ENCODE results near the gene TBC1D3B. TPM values are rescaled to one million over a fixed set of nuclear protein-coding genes. Genes with fewer than 3 reads are reported as not detected.
"Not testable (repeated sequence)": the region's sequence is repeated elsewhere in the genome, so short reads cannot be mapped to it uniquely, and the experiment has no call there.

Gene TBC1D3B
- total RNA-seq, 1 experiment from 2014 or later, result 11.3 TPM

DNA sequence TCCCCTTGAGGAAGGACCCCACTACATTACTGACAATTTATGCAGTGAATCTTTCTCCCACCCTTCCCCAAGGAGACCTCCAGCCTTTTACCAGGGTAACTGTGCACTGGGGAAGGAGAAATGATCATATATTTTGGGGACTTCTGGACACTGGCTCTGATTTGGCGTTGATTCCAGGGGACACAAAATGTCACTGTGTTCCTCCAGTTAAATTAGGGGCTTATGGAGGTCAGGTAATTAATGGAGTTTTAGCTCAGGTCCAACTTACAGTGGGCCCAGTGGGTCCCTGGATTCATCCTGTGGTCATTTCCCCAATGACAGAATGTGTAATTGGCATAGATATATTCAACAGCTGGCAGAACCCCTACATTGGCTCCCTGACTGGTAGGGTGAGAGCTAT, 43.1 kb upstream of the TBC1D3B start:
- H2AFZ ChIP-seq (ENCODE audit: low read depth, low read length, poor library complexity, severe bottlenecking); POLR2A ChIA-PET; intact Hi-C loops (cut with micrococcal nuclease); RAD21 ChIA-PET (ENCODE audit: low non-redundant PET in 1 of 2, low total read pairs in 2 of 2, uncharacterized antibody in 2 of 2, unreplicated experiment in 2 of 2); H3K27me3 ChIP-seq (ENCODE audit: insufficient read depth, low read length); H3K36me3 ChIP-seq (ENCODE audit: control insufficient read depth in 1 of 2, insufficient read depth in 2 of 2, low read length in 2 of 2); ATAC-seq; H4K20me1 ChIP-seq (ENCODE audit: insufficient read depth); H3K27ac ChIP-seq (ENCODE audit: low read depth, low read length); BruUV-seq (replicated peaks); H3K9me2 ChIP-seq (ENCODE audit: insufficient read depth); DNase-seq (ENCODE audit: low read depth, low spot score); H3K4me3 ChIP-seq (replicated peaks in 1 of 2; ENCODE audit: low read depth in 1 of 2, low read length in 2 of 2); H3K9ac ChIP-seq (ENCODE audit: low read length); H3K4me2 ChIP-seq (ENCODE audit: low read length); CTCF ChIA-PET; H3K4me1 ChIP-seq (ENCODE audit: control insufficient read depth in 1 of 2, insufficient read depth in 2 of 2, low read length in 2 of 2); H3K9me3 ChIP-seq (ENCODE audit: control insufficient read depth in 1 of 2, insufficient read depth in 1 of 2, low read depth in 1 of 2, low read length in 2 of 2); H3K79me2 ChIP-seq (ENCODE audit: insufficient read depth, low read length): not testable (repeated sequence)

DNA sequence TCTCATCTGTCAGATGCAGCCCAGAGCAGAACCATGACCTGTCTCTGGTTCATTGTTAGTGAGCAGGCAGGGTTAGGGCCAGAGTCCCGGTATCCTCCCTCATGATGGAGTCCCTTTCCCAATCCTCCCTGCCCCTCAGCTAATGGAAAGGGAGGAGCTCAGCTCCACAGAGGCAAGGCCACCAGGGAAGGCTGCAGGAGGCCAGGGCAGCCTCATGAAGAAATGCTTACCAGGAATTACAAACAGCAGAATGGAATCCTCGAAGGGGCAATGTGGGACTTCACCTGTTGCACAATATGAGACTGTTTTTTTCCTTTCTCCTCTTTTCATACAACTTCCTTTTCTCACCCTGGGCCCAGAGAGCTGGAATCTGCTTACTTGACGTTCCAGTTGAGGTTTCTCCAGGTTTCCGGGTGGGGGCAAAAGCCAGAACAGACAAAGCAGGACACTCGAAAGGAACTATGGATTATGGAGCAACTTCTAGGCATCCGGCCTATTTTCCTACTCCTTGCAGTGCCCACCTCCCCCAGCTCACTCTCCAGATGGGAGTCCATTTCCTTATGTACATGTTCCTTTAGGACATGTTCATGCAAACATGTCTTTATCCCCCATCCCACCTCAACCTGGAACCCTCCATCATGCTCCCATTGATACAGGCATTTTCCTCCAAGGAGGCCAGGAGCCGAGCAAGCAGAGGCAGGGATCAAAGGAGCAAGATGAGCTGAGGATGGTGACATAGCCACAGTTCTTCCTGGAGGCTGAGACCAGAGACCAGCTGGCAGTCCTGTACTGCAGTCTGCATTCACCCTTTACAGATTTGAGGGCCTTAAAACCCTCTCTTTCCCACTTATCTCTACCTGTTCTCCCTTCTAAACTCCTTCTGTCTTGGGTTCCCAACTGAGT, 39.2 kb upstream of the TBC1D3B start:
- BruUV-seq (replicated peaks); intact Hi-C loops (cut with micrococcal nuclease); H3K9ac ChIP-seq (ENCODE audit: low read length); H3K36me3 ChIP-seq (ENCODE audit: control insufficient read depth in 1 of 2, insufficient read depth in 2 of 2, low read length in 2 of 2); H3K9me3 ChIP-seq (ENCODE audit: control insufficient read depth in 1 of 2, insufficient read depth in 1 of 2, low read depth in 1 of 2, low read length in 2 of 2); RAD21 ChIA-PET (ENCODE audit: low non-redundant PET in 1 of 2, low total read pairs in 2 of 2, uncharacterized antibody in 2 of 2, unreplicated experiment in 2 of 2); CTCF ChIA-PET; ATAC-seq; H3K4me2 ChIP-seq (ENCODE audit: low read length); POLR2A ChIA-PET; DNase-seq (ENCODE audit: low read depth, low spot score); H3K4me3 ChIP-seq (replicated peaks in 1 of 2; ENCODE audit: low read depth in 1 of 2, low read length in 2 of 2); H3K27ac ChIP-seq (ENCODE audit: low read depth, low read length); H3K79me2 ChIP-seq (ENCODE audit: insufficient read depth, low read length); H3K4me1 ChIP-seq (ENCODE audit: control insufficient read depth in 1 of 2, insufficient read depth in 2 of 2, low read length in 2 of 2); H3K9me2 ChIP-seq (ENCODE audit: insufficient read depth); H4K20me1 ChIP-seq (ENCODE audit: insufficient read depth); H2AFZ ChIP-seq (ENCODE audit: low read depth, low read length, poor library complexity, severe bottlenecking): not testable (repeated sequence)
- peaks cover 15% of the 10 kb centered on the region; the same call in 1 of the 2 replicates for H3K27me3 ChIP-seq (ENCODE audit: insufficient read depth, low read length)

DNA sequence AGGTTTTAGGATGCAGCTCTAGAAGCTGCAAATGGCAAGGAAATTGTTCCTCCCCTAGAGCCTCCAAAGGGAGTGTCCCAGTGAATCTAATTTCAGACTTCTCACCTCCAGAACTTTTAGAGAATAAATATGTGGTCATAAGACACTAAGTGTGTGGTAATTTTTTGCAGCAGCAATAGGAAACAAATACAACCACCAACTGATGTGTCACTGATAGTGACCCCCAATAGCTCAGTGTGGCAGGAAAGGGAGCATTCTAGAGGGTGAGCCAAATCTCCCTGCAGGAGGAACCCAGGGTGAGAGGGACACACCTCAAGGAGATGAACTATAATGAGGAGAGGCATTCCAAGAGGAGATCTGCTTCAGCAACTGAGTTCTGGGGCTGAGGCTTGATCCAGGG, 38.5 kb upstream of the TBC1D3B start:
- POLR2A ChIA-PET, result no interaction called here
- ATAC-seq, result no peak
- DNase-seq (ENCODE audit: low read depth, low spot score), result no peak
- Histone ChIP-seq H3K9me3 (ENCODE audit: control insufficient read depth in 1 of 2, insufficient read depth in 1 of 2, low read depth in 1 of 2, low read length in 2 of 2) (peaks cover 0 to 6% of the 10 kb centered on the region in 2 experiments; a peak in 1 of 4 replicates), H3K27ac (ENCODE audit: low read depth, low read length) (no peak overlapping the region), H3K4me1 (ENCODE audit: control insufficient read depth in 1 of 2, insufficient read depth in 2 of 2, low read length in 2 of 2) (no peaks in the 10 kb centered on the region), H3K27me3 (ENCODE audit: insufficient read depth, low read length) (peaks cover 17% of the 10 kb centered on the region; the same call in 1 of the 2 replicates), H3K4me3 (replicated peaks in 1 of 2; ENCODE audit: low read depth in 1 of 2, low read length in 2 of 2) (no peak overlapping the region), H2AFZ (ENCODE audit: low read depth, low read length, poor library complexity, severe bottlenecking) (no peak overlapping the region), H3K79me2 (ENCODE audit: insufficient read depth, low read length) (no peaks in the 10 kb centered on the region), H4K20me1 (ENCODE audit: insufficient read depth) (no peaks in the 10 kb centered on the region), H3K36me3 (ENCODE audit: control insufficient read depth in 1 of 2, insufficient read depth in 2 of 2, low read length in 2 of 2) (no peaks in the 10 kb centered on the region), H3K9ac (ENCODE audit: low read length) (no peak overlapping the region), H3K4me2 (ENCODE audit: low read length) (no peak overlapping the region), H3K9me2 (ENCODE audit: insufficient read depth) (no peaks in the 10 kb centered on the region)
- intact Hi-C loops (cut with micrococcal nuclease), result no loop called here
- no peak for TF ChIP-seq ZNF274 (IDR thresholded peaks at IDR 0.05; ENCODE audit: low read depth, low read length)
- TF ChIP-seq ATF3 (IDR thresholded peaks at IDR 0.05), result no peak
- TF ChIP-seq EGR1 (IDR thresholded peaks at IDR 0.05; ENCODE audit: low read depth), result no peak
- TF ChIP-seq REST (IDR thresholded peaks at IDR 0.05; ENCODE audit: low read depth), result no peak
- no peak for TF ChIP-seq ZFX (IDR thresholded peaks at IDR 0.05)
- TF ChIP-seq CEBPB (IDR thresholded peaks at IDR 0.05; ENCODE audit: low read depth), result no peak
- no peak for TF ChIP-seq FOSL1 (IDR thresholded peaks at IDR 0.05; ENCODE audit: low read depth)
- no peak for TF ChIP-seq SIN3A (IDR thresholded peaks at IDR 0.05; ENCODE audit: low read depth)
- no peak for TF ChIP-seq SP1 (IDR thresholded peaks at IDR 0.05; ENCODE audit: low read depth)
- RAD21 ChIA-PET (ENCODE audit: low non-redundant PET in 1 of 2, low total read pairs in 2 of 2, uncharacterized antibody in 2 of 2, unreplicated experiment in 2 of 2), result no interaction called here
- BruUV-seq (replicated peaks), result no TSS peak
- CTCF ChIA-PET, result no interaction called here
